M059J (cell line): ENCODE results near the gene DNASE2B. TPM values are rescaled to one million over a fixed set of nuclear protein-coding genes. Genes with fewer than 3 reads are reported as not detected.

Experiments
- DNase-seq: peaks from one replicate; pipeline ENCODE4 v3.0.0-alpha.2; 2012; ENCODE audit warnings: low read depth
- total RNA-seq: library from RNA; depleted of rRNA; stranded (reverse); fragments of >200 nt; shearing (Covaris generic); gene quantifications from 2 replicates; pipeline ENCODE4 v1.2.3, GENCODE V29; 2014; rRNA removed

DNASE2B gene
- total RNA-seq, result not detected in 2 replicates

GRCh38 chr1:84398175-84399155 lies at the start of gene DNASE2B:
Gene DNASE2B (plus strand): TSS chr1:84398484. CDS start chr1:84398565, 81 bp downstream.
- no peak for DNase-seq

- no peak for DNase-seq
These were observed 49.5 kb upstream of the DNASE2B start for GRCh38 chr1:84348759-84349158.

- DNase-seq, result no peak
These were observed 48.2 kb upstream of the DNASE2B start for GRCh38 chr1:84350104-84350503.

GRCh38 chr1:84350550-84350949 lies 47.7 kb upstream of the DNASE2B start:
- no peak for DNase-seq

GRCh38 chr1:84352298-84353106 lies 45.8 kb upstream of the DNASE2B start:
- DNase-seq, result no peak

- peak; percentile 80 for DNase-seq
These were observed 44.6 kb upstream of the DNASE2B start for GRCh38 chr1:84353695-84354094.

- no peak for DNase-seq
These were observed 42.7 kb upstream of the DNASE2B start for GRCh38 chr1:84355556-84355955.

- DNase-seq, result no peak
These were observed 41.4 kb upstream of the DNASE2B start for GRCh38 chr1:84356881-84357280.

- no peak for DNase-seq
These were observed 39.6 kb upstream of the DNASE2B start for GRCh38 chr1:84358695-84359094.

GRCh38 chr1:84360316-84360715 lies 38.0 kb upstream of the DNASE2B start:
- DNase-seq, result no peak

GRCh38 chr1:84361796-84362195 lies 36.5 kb upstream of the DNASE2B start:
- DNase-seq, result peak; percentile 79

GRCh38 chr1:84363019-84363418 lies 35.3 kb upstream of the DNASE2B start:
- DNase-seq, result no peak

- no peak for DNase-seq
These were observed 34.7 kb upstream of the DNASE2B start for GRCh38 chr1:84363622-84364021.

GRCh38 chr1:84365225-84366221 lies 32.8 kb upstream of the DNASE2B start:
- DNase-seq, result peak; percentile 99

GRCh38 chr1:84366786-84367185 lies 31.5 kb upstream of the DNASE2B start:
- DNase-seq, result peak; percentile 47

GRCh38 chr1:84367219-84367618 lies 31.1 kb upstream of the DNASE2B start:
- no peak for DNase-seq

- DNase-seq, result no peak
These were observed 29.8 kb upstream of the DNASE2B start for GRCh38 chr1:84368441-84368840.

GRCh38 chr1:84370266-84370665 lies 28.0 kb upstream of the DNASE2B start:
- DNase-seq, result no peak

- peak; percentile 66 for DNase-seq
These were observed 27.4 kb upstream of the DNASE2B start for GRCh38 chr1:84370831-84371394.

GRCh38 chr1:84373436-84374141 lies 24.7 kb upstream of the DNASE2B start:
- no peak for DNase-seq
